Vagina (tissue), 2 donors: ENCODE results near the gene CNTLN. TPM values are rescaled to one million over a fixed set of nuclear protein-coding genes. Genes with fewer than 3 reads are reported as not detected.
A peak's percentile ranks its signal among the peaks of the same experiment; 100 is the strongest.

Experiments used
- DNase-seq, 2 donors: peaks; one replicate each; pipeline ENCODE4 v3.0.0-alpha.2; 2017; ENCODE audit errors: extremely low spot score in 2 of 2
- H3K27ac ChIP-seq: fragments of 200-600 bp; sonication (generic); one replicate; pipeline ENCODE4 v1.5.1; 2019
- H3K27me3 ChIP-seq: fragments of 200-600 bp; sonication (generic); one replicate; pipeline ENCODE4 v1.5.1; 2019
- H3K36me3 ChIP-seq, 2 donors: fragments of 200-600 bp; sonication (generic); one replicate each; pipeline ENCODE4 v1.5.1; 2017 to 2019
- H3K4me1 ChIP-seq: fragments of 200-600 bp; sonication (generic); one replicate; pipeline ENCODE4 v1.5.1; 2019
- H3K4me3 ChIP-seq, 2 donors: fragments of 200-600 bp; sonication (generic); 1 replicate in 1 of 2; 2 replicates in 1 of 2; pipeline ENCODE4 v1.5.1; 2016 to 2019
- H3K9me3 ChIP-seq: fragments of 200-600 bp; sonication (generic); one replicate; pipeline ENCODE4 v1.5.1; 2019
- CTCF ChIP-seq, 3 experiments: fragments of 450-650 bp in 2 of 3; fragments of 200-600 bp in 1 of 3; sonication (generic) in 1 of 3; IDR thresholded peaks; one replicate each; pipeline ENCODE4 v1.5.1; 2017 to 2019; ENCODE audit warnings: antibody characterized with exemption in 3 of 3, mild to moderate bottlenecking in 2 of 3, moderate library complexity in 2 of 3
- POLR2A ChIP-seq, 2 donors: fragments of 450-650 bp; IDR thresholded peaks; one replicate each; pipeline ENCODE4 v1.6.1; 2017; ENCODE audit warnings: antibody characterized with exemption in 2 of 2, mild to moderate bottlenecking in 2 of 2, moderate library complexity in 2 of 2
- POLR2AphosphoS5 ChIP-seq, 2 donors: sonication (generic); formaldehyde crosslinking; IDR thresholded peaks; one replicate each; pipeline ENCODE4 v1.9.0; 2017; ENCODE audit warnings: antibody characterized with exemption in 2 of 2, mild to moderate bottlenecking in 2 of 2, low read depth in 1 of 2; ENCODE audit not compliant: insufficient read depth in 1 of 2
- intact Hi-C: fragments of 100-400 bp; cut with DNase I; formaldehyde crosslinking; loops from one replicate; pipeline ENCODE4 v1.15.1; 2023
- total RNA-seq: library from RNA; depleted of rRNA; stranded (reverse); fragments of >200 nt; gene quantifications from one replicate; pipeline ENCODE4 v1.2.3, GENCODE V29; 2016

CNTLN gene
- total RNA-seq, 1 donor from 2014 or later: 13.3 TPM

DNA sequence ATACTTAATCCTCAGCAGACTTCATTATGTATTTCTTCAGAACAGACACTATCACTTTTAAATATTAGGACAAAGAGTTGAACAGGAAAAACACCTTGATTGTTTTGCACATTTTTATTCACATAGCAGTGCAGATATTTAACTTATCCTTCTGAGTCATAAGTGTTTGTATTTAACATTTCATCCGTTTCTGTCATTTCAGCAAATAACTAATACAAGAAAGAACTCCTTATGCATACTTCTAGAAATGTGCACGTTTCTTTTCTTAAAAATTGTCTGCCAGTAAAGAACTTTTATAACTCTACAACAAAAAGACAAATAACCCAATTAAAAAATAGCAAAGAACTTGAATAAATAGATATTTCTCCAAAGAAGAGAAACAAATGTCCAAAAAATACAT, 3.3 kb upstream of the CNTLN start:
- no peak overlapping the region for H3K27ac ChIP-seq
- DNase-seq: no peak
- no peaks in the 10 kb centered on the region for H3K36me3 ChIP-seq
- H3K4me1 ChIP-seq: peaks cover 7% of the 10 kb centered on the region
- intact Hi-C loops: loop anchor here (10.0 kb wide), 1 partner anchor 1937 kb away; no protein-coding TSS in a partner anchor
- no peak overlapping the region for H3K4me3 ChIP-seq
- H3K27me3 ChIP-seq: no peaks in the 10 kb centered on the region
- H3K9me3 ChIP-seq: no peaks in the 10 kb centered on the region
- no peak for TF ChIP-seq POLR2A (IDR thresholded peaks at IDR 0.05)
- TF ChIP-seq CTCF (IDR thresholded peaks at IDR 0.05): no peak
- TF ChIP-seq POLR2AphosphoS5 (IDR thresholded peaks at IDR 0.05; ENCODE audit: insufficient read depth in 1 of 2, low read depth in 1 of 2): no peak

DNA sequence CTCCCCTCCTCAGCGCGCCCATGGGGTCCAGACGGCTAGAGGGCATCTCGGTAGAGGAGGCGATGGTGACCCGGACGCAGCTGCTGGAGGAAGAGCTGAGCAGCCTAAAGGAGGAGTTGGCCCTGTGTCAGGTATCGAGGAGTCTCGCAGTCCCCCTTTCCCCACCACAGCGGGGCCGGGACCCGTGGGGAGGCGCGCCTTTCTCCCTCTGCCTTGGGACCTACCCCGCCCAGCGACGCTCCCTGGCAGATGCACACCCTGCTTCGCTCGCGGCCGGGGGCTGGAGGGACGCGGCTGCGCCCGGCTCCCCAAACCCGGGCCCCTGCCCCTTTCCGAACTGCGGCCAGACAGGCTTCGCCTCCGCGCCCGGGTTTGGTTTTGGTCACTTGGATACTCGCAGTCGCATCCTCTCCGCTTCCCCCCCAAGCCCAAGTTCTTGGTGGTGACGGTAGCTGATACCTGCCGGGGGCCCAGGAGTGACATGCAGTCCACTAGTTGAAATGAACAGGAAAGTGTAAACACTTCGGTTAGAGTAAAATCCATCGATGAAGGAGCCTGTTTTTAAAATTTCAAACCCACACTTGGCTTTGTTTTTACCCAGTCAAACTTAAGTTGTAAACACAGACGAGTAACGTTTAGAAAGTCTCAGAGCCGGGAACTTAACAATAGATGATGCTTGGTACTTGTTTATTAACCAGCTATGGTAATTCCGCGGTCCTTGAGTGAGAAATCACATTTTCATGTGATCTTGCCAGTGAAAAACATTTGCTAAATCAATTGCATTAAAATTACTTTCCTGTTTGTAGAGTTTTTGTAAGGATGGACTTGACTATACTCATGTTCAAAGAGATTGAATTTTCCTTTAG, 688 bp downstream of the CNTLN start:
- Histone ChIP-seq H3K27me3 (no peaks in the 10 kb centered on the region), H3K4me1 (peaks cover 22% of the 10 kb centered on the region), H3K9me3 (no peaks in the 10 kb centered on the region), H3K27ac (peak overlapping the region; percentile 84), H3K36me3 (no peaks in the 10 kb centered on the region), H3K4me3 (peak overlapping the region; percentile 72 to 98)
- no peak for DNase-seq
- intact Hi-C loops: loop anchor here (10.0 kb wide), 1 partner anchor 1941 kb away; no protein-coding TSS in a partner anchor
- peak in 1 of 2 donors; percentile 67 for TF ChIP-seq POLR2AphosphoS5 (IDR thresholded peaks at IDR 0.05; ENCODE audit: insufficient read depth in 1 of 2, low read depth in 1 of 2)
- TF ChIP-seq CTCF (IDR thresholded peaks at IDR 0.05): no peak
- TF ChIP-seq POLR2A (IDR thresholded peaks at IDR 0.05): no peak

- Histone ChIP-seq H3K27me3 (no peaks in the 10 kb centered on the region), H3K27ac (no peak overlapping the region), H3K9me3 (no peaks in the 10 kb centered on the region), H3K4me3 (no peak overlapping the region), H3K4me1 (peaks cover 22% of the 10 kb centered on the region), H3K36me3 (no peaks in the 10 kb centered on the region)
- DNase-seq: no peak
- TF ChIP-seq POLR2AphosphoS5 (IDR thresholded peaks at IDR 0.05; ENCODE audit: insufficient read depth in 1 of 2, low read depth in 1 of 2) (no peak), POLR2A (IDR thresholded peaks at IDR 0.05) (no peak), CTCF (IDR thresholded peaks at IDR 0.05) (no peak)
- intact Hi-C loops: loop anchor here (10.0 kb wide), 1 partner anchor 1943 kb away; no protein-coding TSS in a partner anchor
Observed at GRCh38 chr9:17137566-17137965, 2.7 kb downstream of the CNTLN start.

DNA sequence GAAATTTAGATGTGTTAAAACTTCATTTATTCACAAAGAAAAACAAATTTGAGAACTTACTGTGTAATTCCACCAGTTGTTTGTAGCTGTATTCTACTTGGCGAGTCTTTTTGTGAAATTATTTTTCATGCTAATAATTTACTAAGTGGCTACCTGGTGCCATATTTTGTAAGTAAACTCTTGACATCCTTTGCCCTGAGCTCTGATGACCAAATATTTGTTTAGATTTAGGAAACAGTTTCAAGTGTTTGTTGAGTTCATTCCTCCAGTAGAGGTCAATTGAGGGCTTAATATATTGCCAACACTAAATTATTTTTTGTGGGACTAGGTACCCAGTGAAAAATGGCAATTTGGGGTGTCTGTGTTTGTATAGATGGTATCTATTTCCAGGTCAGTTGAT, 3.7 kb downstream of the CNTLN start:
- TF ChIP-seq CTCF (IDR thresholded peaks at IDR 0.05) (no peak), POLR2AphosphoS5 (IDR thresholded peaks at IDR 0.05; ENCODE audit: insufficient read depth in 1 of 2, low read depth in 1 of 2) (no peak), POLR2A (IDR thresholded peaks at IDR 0.05) (no peak)
- Histone ChIP-seq H3K4me1 (peaks cover 22% of the 10 kb centered on the region), H3K36me3 (no peaks in the 10 kb centered on the region), H3K9me3 (no peaks in the 10 kb centered on the region), H3K4me3 (no peak overlapping the region), H3K27me3 (no peaks in the 10 kb centered on the region), H3K27ac (no peak overlapping the region)
- no peak for DNase-seq
- intact Hi-C loops: loop anchor here (10.0 kb wide), 1 partner anchor 1944 kb away; no protein-coding TSS in a partner anchor

GRCh38 chr9:17140418-17140817, 5.6 kb downstream of the CNTLN start:
- intact Hi-C loops: no loop called here
- H3K36me3 ChIP-seq: no peaks in the 10 kb centered on the region
- H3K4me1 ChIP-seq: peaks cover 22% of the 10 kb centered on the region
- no peaks in the 10 kb centered on the region for H3K9me3 ChIP-seq
- H3K27ac ChIP-seq: no peak overlapping the region
- no peak for DNase-seq
- H3K4me3 ChIP-seq: no peak overlapping the region
- no peaks in the 10 kb centered on the region for H3K27me3 ChIP-seq
- no peak for TF ChIP-seq POLR2AphosphoS5 (IDR thresholded peaks at IDR 0.05; ENCODE audit: insufficient read depth in 1 of 2, low read depth in 1 of 2)
- no peak for TF ChIP-seq CTCF (IDR thresholded peaks at IDR 0.05)
- no peak for TF ChIP-seq POLR2A (IDR thresholded peaks at IDR 0.05)
